H1 (cell line): ENCODE results near the gene RELB. TPM values are rescaled to one million over a fixed set of nuclear protein-coding genes. Genes with fewer than 3 reads are reported as not detected.

Experiments used
- CREB1 ChIP-seq: IDR thresholded peaks from 2 replicates; pipeline ENCODE4 v1.6.1; 2012; ENCODE audit warnings: inconsistent platforms
- GTF2F1 ChIP-seq: IDR thresholded peaks from 2 replicates; pipeline ENCODE4 v1.6.1; 2012; ENCODE audit warnings: low read depth, low read length, improper control_type of control experiment, borderline replicate concordance
- KDM5A ChIP-seq: fragments of 200-600 bp; IDR thresholded peaks from 2 replicates; pipeline ENCODE4 v1.7.1; 2012; ENCODE audit warnings: mild to moderate bottlenecking, low read length, inconsistent platforms, mixed read lengths
- RAD21 ChIP-seq, 2 experiments: IDR thresholded peaks in 1 of 2; conservative IDR thresholded peaks in 1 of 2; 2 replicates each; pipeline ENCODE4 v1.6.1; 2011; ENCODE audit warnings: low read depth in 2 of 2, low read length in 2 of 2, improper control_type of control experiment in 1 of 2, inconsistent platforms in 1 of 2, mild to moderate bottlenecking in 1 of 2, moderate library complexity in 1 of 2
- RNF2 ChIP-seq: fragments of 200-900, 300-1000 bp; sonication (generic); IDR thresholded peaks from 2 replicates; pipeline ENCODE4 v1.7.1; 2016; ENCODE audit warnings: borderline replicate concordance, low read depth, mild to moderate bottlenecking, antibody characterized with exemption, low read length; ENCODE audit not compliant: poor library complexity, severe bottlenecking; ENCODE audit errors: missing control alignments
- SP4 ChIP-seq: IDR thresholded peaks from 2 replicates; pipeline ENCODE4 v1.6.1; 2012; ENCODE audit warnings: low read length, inconsistent platforms
- TCF12 ChIP-seq: IDR thresholded peaks from 2 replicates; pipeline ENCODE4 v1.6.1; 2011; ENCODE audit warnings: low read depth, mild to moderate bottlenecking, low read length
- polyA plus RNA-seq, 7 experiments: library from polyadenylated mRNA; depleted of rRNA in 3 of 7; stranded (reverse) in 5 of 7; unstranded in 2 of 7; fragments of >200 nt in 5 of 7; fragments of 200-250 nt in 2 of 7; gene quantifications; 1 replicate in 5 of 7; 2 replicates in 1 of 7; 4 replicates in 1 of 7; pipeline versions ENCODE4 v1.2.1 to v1.2.3, GENCODE V29; 2011 to 2013; ENCODE audit warnings: missing spikeins in 2 of 7, mixed read lengths in 2 of 7
- total RNA-seq: library from RNA; stranded (reverse); fragmentation: NEBNext Ultra II Directional; extraction: Animal tissue kit (Norgen Biotek cat#: 25700); gene quantifications from 2 replicates; pipeline ENCODE4 v1.2.1, GENCODE V29; 2021
- TF ChIP-seq, protein P1 (sequence below): fragments of 300-600 bp; sonication (generic); IDR thresholded peaks from 2 replicates; pipeline ENCODE4 v1.7.1; 2012; ENCODE audit warnings: low read length, moderate library complexity, mild to moderate bottlenecking, inconsistent platforms; ENCODE audit not compliant: insufficient replicate concordance
- TF ChIP-seq, protein P2 (sequence below): IDR thresholded peaks from 2 replicates; pipeline ENCODE4 v1.6.1; 2012; ENCODE audit warnings: inconsistent platforms

The RELB gene
- total and polyA plus RNA-seq, 2 of the 8 experiments (the other 6 are each of a cell fraction or from before 2014, with no cell fraction given) = 10.0 to 13.1 TPM

DNA sequence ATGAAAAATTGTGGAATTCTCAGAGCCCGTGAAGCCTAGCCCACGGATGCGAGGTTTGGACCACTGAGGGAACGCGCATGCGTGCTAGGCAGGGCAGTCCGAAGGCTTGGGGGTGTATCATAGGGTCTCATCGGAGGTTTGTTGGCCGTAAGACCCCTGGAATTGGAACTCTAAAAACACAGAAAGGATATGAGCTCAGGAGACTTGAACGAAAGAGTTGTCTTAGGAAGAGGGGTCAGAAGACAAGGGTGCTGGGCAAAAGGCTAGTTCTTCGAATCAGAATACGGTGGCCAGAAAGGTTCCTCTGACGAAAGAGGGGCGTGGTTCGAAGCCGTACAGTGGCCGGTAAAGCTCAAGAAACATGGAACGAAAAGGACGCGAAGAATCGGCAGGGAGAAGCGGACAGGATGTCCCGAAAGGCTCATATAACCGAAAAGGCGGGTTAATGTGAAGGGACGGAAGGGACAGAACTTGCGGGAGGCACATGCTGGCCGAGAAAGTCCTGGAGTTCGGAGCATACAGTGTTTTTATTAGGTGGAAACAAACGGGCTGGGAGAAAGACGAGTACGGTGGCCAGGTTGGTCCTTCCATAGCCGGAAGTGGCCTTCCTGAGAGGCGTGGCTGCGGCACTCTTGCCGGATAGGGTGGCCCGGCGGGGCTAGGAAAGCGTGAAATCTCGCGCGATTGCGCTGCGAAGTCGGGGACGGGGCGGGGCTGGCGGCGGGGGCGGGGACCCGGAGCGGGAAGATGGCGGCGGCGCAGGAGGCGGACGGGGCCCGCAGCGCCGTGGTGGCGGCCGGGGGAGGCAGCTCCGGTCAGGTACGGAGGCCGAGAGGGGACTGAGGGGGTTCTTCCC, 46.4 kb upstream of the RELB start, which contains the start of gene CLPTM1 (continued):
- no peak for TF ChIP-seq TCF12
- TF ChIP-seq, protein P1, sequence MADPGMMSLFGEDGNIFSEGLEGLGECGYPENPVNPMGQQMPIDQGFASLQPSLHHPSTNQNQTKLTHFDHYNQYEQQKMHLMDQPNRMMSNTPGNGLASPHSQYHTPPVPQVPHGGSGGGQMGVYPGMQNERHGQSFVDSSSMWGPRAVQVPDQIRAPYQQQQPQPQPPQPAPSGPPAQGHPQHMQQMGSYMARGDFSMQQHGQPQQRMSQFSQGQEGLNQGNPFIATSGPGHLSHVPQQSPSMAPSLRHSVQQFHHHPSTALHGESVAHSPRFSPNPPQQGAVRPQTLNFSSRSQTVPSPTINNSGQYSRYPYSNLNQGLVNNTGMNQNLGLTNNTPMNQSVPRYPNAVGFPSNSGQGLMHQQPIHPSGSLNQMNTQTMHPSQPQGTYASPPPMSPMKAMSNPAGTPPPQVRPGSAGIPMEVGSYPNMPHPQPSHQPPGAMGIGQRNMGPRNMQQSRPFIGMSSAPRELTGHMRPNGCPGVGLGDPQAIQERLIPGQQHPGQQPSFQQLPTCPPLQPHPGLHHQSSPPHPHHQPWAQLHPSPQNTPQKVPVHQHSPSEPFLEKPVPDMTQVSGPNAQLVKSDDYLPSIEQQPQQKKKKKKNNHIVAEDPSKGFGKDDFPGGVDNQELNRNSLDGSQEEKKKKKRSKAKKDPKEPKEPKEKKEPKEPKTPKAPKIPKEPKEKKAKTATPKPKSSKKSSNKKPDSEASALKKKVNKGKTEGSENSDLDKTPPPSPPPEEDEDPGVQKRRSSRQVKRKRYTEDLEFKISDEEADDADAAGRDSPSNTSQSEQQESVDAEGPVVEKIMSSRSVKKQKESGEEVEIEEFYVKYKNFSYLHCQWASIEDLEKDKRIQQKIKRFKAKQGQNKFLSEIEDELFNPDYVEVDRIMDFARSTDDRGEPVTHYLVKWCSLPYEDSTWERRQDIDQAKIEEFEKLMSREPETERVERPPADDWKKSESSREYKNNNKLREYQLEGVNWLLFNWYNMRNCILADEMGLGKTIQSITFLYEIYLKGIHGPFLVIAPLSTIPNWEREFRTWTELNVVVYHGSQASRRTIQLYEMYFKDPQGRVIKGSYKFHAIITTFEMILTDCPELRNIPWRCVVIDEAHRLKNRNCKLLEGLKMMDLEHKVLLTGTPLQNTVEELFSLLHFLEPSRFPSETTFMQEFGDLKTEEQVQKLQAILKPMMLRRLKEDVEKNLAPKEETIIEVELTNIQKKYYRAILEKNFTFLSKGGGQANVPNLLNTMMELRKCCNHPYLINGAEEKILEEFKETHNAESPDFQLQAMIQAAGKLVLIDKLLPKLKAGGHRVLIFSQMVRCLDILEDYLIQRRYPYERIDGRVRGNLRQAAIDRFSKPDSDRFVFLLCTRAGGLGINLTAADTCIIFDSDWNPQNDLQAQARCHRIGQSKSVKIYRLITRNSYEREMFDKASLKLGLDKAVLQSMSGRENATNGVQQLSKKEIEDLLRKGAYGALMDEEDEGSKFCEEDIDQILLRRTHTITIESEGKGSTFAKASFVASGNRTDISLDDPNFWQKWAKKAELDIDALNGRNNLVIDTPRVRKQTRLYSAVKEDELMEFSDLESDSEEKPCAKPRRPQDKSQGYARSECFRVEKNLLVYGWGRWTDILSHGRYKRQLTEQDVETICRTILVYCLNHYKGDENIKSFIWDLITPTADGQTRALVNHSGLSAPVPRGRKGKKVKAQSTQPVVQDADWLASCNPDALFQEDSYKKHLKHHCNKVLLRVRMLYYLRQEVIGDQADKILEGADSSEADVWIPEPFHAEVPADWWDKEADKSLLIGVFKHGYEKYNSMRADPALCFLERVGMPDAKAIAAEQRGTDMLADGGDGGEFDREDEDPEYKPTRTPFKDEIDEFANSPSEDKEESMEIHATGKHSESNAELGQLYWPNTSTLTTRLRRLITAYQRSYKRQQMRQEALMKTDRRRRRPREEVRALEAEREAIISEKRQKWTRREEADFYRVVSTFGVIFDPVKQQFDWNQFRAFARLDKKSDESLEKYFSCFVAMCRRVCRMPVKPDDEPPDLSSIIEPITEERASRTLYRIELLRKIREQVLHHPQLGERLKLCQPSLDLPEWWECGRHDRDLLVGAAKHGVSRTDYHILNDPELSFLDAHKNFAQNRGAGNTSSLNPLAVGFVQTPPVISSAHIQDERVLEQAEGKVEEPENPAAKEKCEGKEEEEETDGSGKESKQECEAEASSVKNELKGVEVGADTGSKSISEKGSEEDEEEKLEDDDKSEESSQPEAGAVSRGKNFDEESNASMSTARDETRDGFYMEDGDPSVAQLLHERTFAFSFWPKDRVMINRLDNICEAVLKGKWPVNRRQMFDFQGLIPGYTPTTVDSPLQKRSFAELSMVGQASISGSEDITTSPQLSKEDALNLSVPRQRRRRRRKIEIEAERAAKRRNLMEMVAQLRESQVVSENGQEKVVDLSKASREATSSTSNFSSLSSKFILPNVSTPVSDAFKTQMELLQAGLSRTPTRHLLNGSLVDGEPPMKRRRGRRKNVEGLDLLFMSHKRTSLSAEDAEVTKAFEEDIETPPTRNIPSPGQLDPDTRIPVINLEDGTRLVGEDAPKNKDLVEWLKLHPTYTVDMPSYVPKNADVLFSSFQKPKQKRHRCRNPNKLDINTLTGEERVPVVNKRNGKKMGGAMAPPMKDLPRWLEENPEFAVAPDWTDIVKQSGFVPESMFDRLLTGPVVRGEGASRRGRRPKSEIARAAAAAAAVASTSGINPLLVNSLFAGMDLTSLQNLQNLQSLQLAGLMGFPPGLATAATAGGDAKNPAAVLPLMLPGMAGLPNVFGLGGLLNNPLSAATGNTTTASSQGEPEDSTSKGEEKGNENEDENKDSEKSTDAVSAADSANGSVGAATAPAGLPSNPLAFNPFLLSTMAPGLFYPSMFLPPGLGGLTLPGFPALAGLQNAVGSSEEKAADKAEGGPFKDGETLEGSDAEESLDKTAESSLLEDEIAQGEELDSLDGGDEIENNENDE = no peak
- TF ChIP-seq, protein P2, sequence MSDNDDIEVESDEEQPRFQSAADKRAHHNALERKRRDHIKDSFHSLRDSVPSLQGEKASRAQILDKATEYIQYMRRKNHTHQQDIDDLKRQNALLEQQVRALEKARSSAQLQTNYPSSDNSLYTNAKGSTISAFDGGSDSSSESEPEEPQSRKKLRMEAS = no peak
- no peak for TF ChIP-seq RNF2
- TF ChIP-seq RAD21 (IDR thresholded peaks at IDR 0.05 in 1 of 2, conservative IDR thresholded peaks at IDR 0.05 in 1 of 2; ENCODE audit: low read depth in 2 of 2, low read length in 2 of 2) = no peak
- peak; percentile 85 for TF ChIP-seq CREB1
- peak; percentile 62 for TF ChIP-seq KDM5A
- no peak for TF ChIP-seq GTF2F1
- TF ChIP-seq SP4 = peak; percentile 89; the same call in 1 of the 2 replicates
